Epithelial cell of prostate (primary cell): Measurements from ENCODE around the gene ARHGEF2.
"Not testable (repeated sequence)": the region's sequence is repeated elsewhere in the genome, so short reads cannot be mapped to it uniquely, and the experiment has no call there.

Experiments
- DNase-seq: peaks from one replicate; pipeline ENCODE4 v3.0.0-alpha.2; 2011; ENCODE audit warnings: low read depth, low spot score
- H3K27ac ChIP-seq: fragments of 450-650 bp; 2 replicates; pipeline ENCODE4 v1.5.1; 2017; ENCODE audit warnings: mild to moderate bottlenecking

ARHGEF2 gene

GRCh38 chr1:155947292-155947691 lies 31.1 kb downstream of the ARHGEF2 start:
- no peak for DNase-seq
- H3K27ac ChIP-seq: no peak overlapping the region

GRCh38 chr1:155946633-155947219 lies 31.6 kb downstream of the ARHGEF2 start:
- H3K27ac ChIP-seq: peak overlapping the region; percentile 33
- DNase-seq: no peak

- no peak for DNase-seq
- H3K27ac ChIP-seq: peak overlapping the region; percentile 33
These were observed 33.9 kb downstream of the ARHGEF2 start for GRCh38 chr1:155944444-155944799.

GRCh38 chr1:155942578-155943141 lies 35.7 kb downstream of the ARHGEF2 start:
- peak overlapping the region; percentile 82 for H3K27ac ChIP-seq
- DNase-seq: no peak

- H3K27ac ChIP-seq: peak overlapping the region; percentile 82
- DNase-seq: no peak
These were observed 36.4 kb downstream of the ARHGEF2 start for GRCh38 chr1:155941845-155942531.

GRCh38 chr1:155940993-155941844 lies 37.1 kb downstream of the ARHGEF2 start, which contains the start of gene RXFP4:
RXFP4 (plus strand) TSS chr1:155941638; CDS start chr1:155941710, 72 bp downstream.
- H3K27ac ChIP-seq: peak within 1 kb of the TSS; percentile 82
- no peak for DNase-seq

- H3K27ac ChIP-seq: peak overlapping the region; percentile 82
- DNase-seq: no peak
These were observed 37.8 kb downstream of the ARHGEF2 start for GRCh38 chr1:155940482-155940992.

- DNase-seq: no peak
- peak overlapping the region; percentile 82 for H3K27ac ChIP-seq
These were observed 40.1 kb downstream of the ARHGEF2 start for GRCh38 chr1:155938220-155938627.

GRCh38 chr1:155934936-155935590 lies 43.3 kb downstream of the ARHGEF2 start:
- H3K27ac ChIP-seq: peak overlapping the region; percentile 92
- DNase-seq: no peak

- H3K27ac ChIP-seq: peak within 1 kb of the TSS; percentile 92
- DNase-seq: peak; percentile 98
These were observed 44.0 kb downstream of the ARHGEF2 start, which contains the start of gene KHDC4 for GRCh38 chr1:155934097-155934935. KHDC4 (minus strand) TSS chr1:155934413; CDS start chr1:155934373, 40 bp downstream.

GRCh38 chr1:155933591-155934096 lies 44.7 kb downstream of the ARHGEF2 start:
- DNase-seq: no peak
- H3K27ac ChIP-seq: peak overlapping the region; percentile 92

- no peak for DNase-seq
- H3K27ac ChIP-seq: peak overlapping the region; percentile 92
These were observed 45.9 kb downstream of the ARHGEF2 start for GRCh38 chr1:155932487-155932886.

- peak overlapping the region; percentile 92 for H3K27ac ChIP-seq
- DNase-seq: no peak
These were observed 46.3 kb downstream of the ARHGEF2 start for GRCh38 chr1:155932081-155932480.

- peak overlapping the region; percentile 92 for H3K27ac ChIP-seq
- DNase-seq: no peak
These were observed 46.9 kb downstream of the ARHGEF2 start for GRCh38 chr1:155931332-155932038.

GRCh38 chr1:155930725-155931124 lies 47.6 kb downstream of the ARHGEF2 start:
- H3K27ac ChIP-seq: peak overlapping the region; percentile 92
- not testable (repeated sequence) for DNase-seq

- DNase-seq: no peak
- peak overlapping the region; percentile 92 for H3K27ac ChIP-seq
These were observed 49.3 kb downstream of the ARHGEF2 start for GRCh38 chr1:155929057-155929456.

- no peak for DNase-seq
- no peak overlapping the region for H3K27ac ChIP-seq
These were observed 52.8 kb downstream of the ARHGEF2 start for GRCh38 chr1:155925506-155925905.

GRCh38 chr1:155920717-155921116 lies 57.6 kb downstream of the ARHGEF2 start:
- H3K27ac ChIP-seq: no peak overlapping the region
- no peak for DNase-seq
